K562 (cell line): Measurements from ENCODE around the gene VPREB1. TPM values are rescaled to one million over a fixed set of nuclear protein-coding genes. Genes with fewer than 3 reads are reported as not detected.

Experiments
- BCOR ChIP-seq: fragments of 450-650 bp; IDR thresholded peaks from 2 replicates; pipeline ENCODE4 v1.6.1; 2016
- BMI1 ChIP-seq: fragments of 150-350 bp; IDR thresholded peaks from 2 replicates; pipeline ENCODE4 v1.6.1; 2014; ENCODE audit warnings: low read length
- CHAMP1 ChIP-seq: fragments of 450-650 bp; IDR thresholded peaks from 2 replicates; pipeline ENCODE4 v1.6.1; 2016; ENCODE audit warnings: mild to moderate bottlenecking
- E4F1 ChIP-seq: fragments of 250-450 bp; sonication (Bioruptor Pico); IDR thresholded peaks from 2 replicates; pipeline ENCODE4 v1.5.0; 2021; ENCODE audit warnings: mild to moderate bottlenecking, borderline replicate concordance
- ELF2 ChIP-seq: fragments of 250-450 bp; sonication (Bioruptor Pico); IDR thresholded peaks from 2 replicates; pipeline ENCODE4 v1.5.0; 2021; ENCODE audit warnings: mild to moderate bottlenecking
- ELF4 ChIP-seq: fragments of 450-650 bp; formaldehyde crosslinking; IDR thresholded peaks from 2 replicates; pipeline ENCODE4 v1.4.0; 2022; ENCODE audit warnings: missing genetic modification characterization
- GTF2F1 ChIP-seq: IDR thresholded peaks from 2 replicates; pipeline ENCODE4 v1.6.1; 2011; ENCODE audit warnings: low read depth, low read length, improper control_type of control experiment
- NFE2 ChIP-seq: IDR thresholded peaks from 2 replicates; pipeline ENCODE4 v1.6.1; 2014; ENCODE audit warnings: antibody characterized with exemption, low read depth
- OTX1 ChIP-seq: fragments of 450-650 bp; formaldehyde crosslinking; IDR thresholded peaks from 2 replicates; pipeline ENCODE4 v1.4.0; 2022; ENCODE audit warnings: mild to moderate bottlenecking
- POLR2B ChIP-seq: fragments of 450-650 bp; IDR thresholded peaks from 2 replicates; pipeline ENCODE4 v1.6.1; 2018; ENCODE audit warnings: low read depth; ENCODE audit not compliant: partially characterized antibody
- RAD51 ChIP-seq: fragments of 450-650 bp; IDR thresholded peaks from 2 replicates; pipeline ENCODE4 v1.7.1; 2016; ENCODE audit warnings: low read depth, mild to moderate bottlenecking, borderline replicate concordance
- RHOXF2B ChIP-seq: fragments of 250-450 bp; sonication (Bioruptor Pico); conservative IDR thresholded peaks from 2 replicates; pipeline ENCODE4 v1.5.1; 2021
- RREB1 ChIP-seq: fragments of 250-450 bp; sonication (Bioruptor Pico); IDR thresholded peaks from 2 replicates; pipeline ENCODE4 v1.4.0; 2020
- SIN3B ChIP-seq: fragments of 450-650 bp; IDR thresholded peaks from 2 replicates; pipeline ENCODE4 v1.6.1; 2017; ENCODE audit warnings: low read depth, mild to moderate bottlenecking, moderate library complexity
- U2AF2 ChIP-seq: fragments of 200-400 bp; formaldehyde crosslinking; optimal IDR thresholded peaks from 2 replicates; pipeline ENCODE3; 2017; ENCODE audit warnings: low read depth, mild to moderate bottlenecking, low read length
- ZBTB9 ChIP-seq: fragments of 450-650 bp; formaldehyde crosslinking; IDR thresholded peaks from 2 replicates; pipeline ENCODE4 v1.4.0; 2020; ENCODE audit warnings: mild to moderate bottlenecking, moderate library complexity
- ZNF785 ChIP-seq: fragments of 250-450 bp; sonication (Bioruptor Pico); IDR thresholded peaks from 2 replicates; pipeline ENCODE4 v1.4.0; 2020; ENCODE audit warnings: mild to moderate bottlenecking
- polyA plus RNA-seq, 8 experiments: library from polyadenylated mRNA; depleted of rRNA in 4 of 8; stranded (reverse) in 5 of 8; unstranded in 3 of 8; fragments of >200 nt; fragmentation: Nextera tagmentation in 2 of 8; fragmentation: Illumina TruSeq in 1 of 8; extraction: Ambion mirVana in 2 of 8; extraction: Trizol in 1 of 8; gene quantifications; 2 replicates each; pipeline versions ENCODE4 v1.2.1 to v1.2.3, GENCODE V29; 2011 to 2014; ENCODE audit warnings: inconsistent platforms in 1 of 8, missing spikeins in 1 of 8
- total RNA-seq, 7 experiments: library from RNA; depleted of rRNA in 6 of 7; stranded (reverse); fragments of >200 nt in 6 of 7; fragmentation: Illumina TruSeq in 2 of 7; extraction: Trizol in 2 of 7; gene quantifications; 2 replicates each; pipeline versions ENCODE4 v1.2.1 to v1.2.3, GENCODE V29; 2011 to 2021; ENCODE audit warnings: low replicate concordance in 1 of 7

The VPREB1 gene
- total and polyA plus RNA-seq, 9 of the 15 experiments (the other 6 are each of a cell fraction or from before 2014, with no cell fraction given), result not detected

GRCh38 chr22:22195265-22196017 is 49.1 kb upstream of the VPREB1 start (continued):
- TF ChIP-seq RREB1 (peak; percentile 74; the same call in 1 of the 2 replicates), POLR2B (no peak), CHAMP1 (no peak), ZBTB9 (CRISPR knock-in tag) (peak; percentile 79), SIN3B (peak; percentile 73; the same call in 1 of the 2 replicates), OTX1 (CRISPR knock-in tag) (peak; percentile 90), ELF2 (no peak), RHOXF2B (CRISPR knock-in tag) (peak; percentile 90; the same call in 1 of the 2 replicates), GTF2F1 (0 out of 2 replicates have a peak, but pooled peaks have one; percentile 54), NFE2 (peak; percentile 25; the same call in 1 of the 2 replicates), BCOR (peak; percentile 80; the same call in 1 of the 2 replicates), RAD51 (peak; percentile 66; the same call in 1 of the 2 replicates), ZNF785 (peak; percentile 51; the same call in 1 of the 2 replicates), BMI1 (no peak), ELF4 (CRISPR knock-in tag) (peak; percentile 60; the same call in 1 of the 2 replicates), E4F1 (CRISPR knock-in tag) (no peak), U2AF2 (no peak)
